ENCODE results near the gene LRRC8A. TPM values are rescaled to one million over a fixed set of nuclear protein-coding genes. Genes with fewer than 3 reads are reported as not detected.
A peak's percentile ranks its signal among the peaks of the same experiment; 100 is the strongest.

LRRC8A gene
- total and polyA plus RNA-seq, 2 of the 13 experiments (the other 11 are each of a cell fraction or from before 2014, with no cell fraction given), result 16.1 to 40.6 TPM

- TF ChIP-seq PRDM4 (CRISPR knock-in tag; IDR thresholded peaks at IDR 0.05; ENCODE audit: borderline replicate concordance), result no peak
- no peak for TF ChIP-seq ISL2 (CRISPR knock-in tag; IDR thresholded peaks at IDR 0.05)
- TF ChIP-seq ZNF3 (CRISPR knock-in tag; IDR thresholded peaks at IDR 0.05), result no peak
- no peak for TF ChIP-seq FOXK2 (IDR thresholded peaks at IDR 0.05)
- no peak for TF ChIP-seq RXRB (CRISPR knock-in tag; IDR thresholded peaks at IDR 0.05; ENCODE audit: borderline replicate concordance)
- no peak for TF ChIP-seq MXD3 (CRISPR knock-in tag; IDR thresholded peaks at IDR 0.05)
- 0 out of 2 replicates have a peak, but pooled peaks have one; percentile 49 for TF ChIP-seq ZNF20 (CRISPR knock-in tag; IDR thresholded peaks at IDR 0.05)
- TF ChIP-seq WIZ (CRISPR knock-in tag; IDR thresholded peaks at IDR 0.05), result no peak
- no peak for TF ChIP-seq KLF15 (CRISPR knock-in tag; IDR thresholded peaks at IDR 0.05; ENCODE audit: borderline replicate concordance)
- no peak for TF ChIP-seq DMTF1 (CRISPR knock-in tag; IDR thresholded peaks at IDR 0.05)
- no peak for TF ChIP-seq ZNF274 (CRISPR knock-in tag; IDR thresholded peaks at IDR 0.05)
- TF ChIP-seq ZNF484 (CRISPR knock-in tag; IDR thresholded peaks at IDR 0.05; ENCODE audit: borderline replicate concordance, low read depth), result no peak
- TF ChIP-seq ARID5B (CRISPR knock-in tag; IDR thresholded peaks at IDR 0.05), result no peak
- no peak; the same call in 1 of the 2 replicates for TF ChIP-seq ZNF605 (CRISPR knock-in tag; IDR thresholded peaks at IDR 0.05)
- no peak for TF ChIP-seq ZBTB49 (CRISPR knock-in tag; IDR thresholded peaks at IDR 0.05; ENCODE audit: borderline replicate concordance)
- TF ChIP-seq ZNF720 (CRISPR knock-in tag; IDR thresholded peaks at IDR 0.05), result no peak
- no peak for TF ChIP-seq ZNF18 (CRISPR knock-in tag; IDR thresholded peaks at IDR 0.05; ENCODE audit: insufficient replicate concordance)
- TF ChIP-seq POGZ (CRISPR knock-in tag; IDR thresholded peaks at IDR 0.05), result no peak
Observed at GRCh38 chr9:128947277-128947526, 65.3 kb downstream of the LRRC8A start (continued).
